ENCODE results near the gene PALLD.

PALLD gene

GRCh38 chr4:168648929-168649328, 152.1 kb downstream of the PALLD start:
- no peak overlapping the region for H3K4me2 ChIP-seq (ENCODE audit: insufficient read depth, low read length, poor library complexity, severe bottlenecking)
- H3K4ac ChIP-seq (ENCODE audit: low read length) = no peak overlapping the region
- no CpG with 5 or more reads among the region's 3 CpGs for WGBS, 2 donors (ENCODE audit: extremely low coverage in 2 of 2, insufficient read length in 2 of 2, insufficient replicate concordance in 1 of 2)
- no peaks in the 10 kb centered on the region for H3K9me3 ChIP-seq (replicated peaks in 1 of 2; ENCODE audit: control insufficient read depth in 2 of 2, insufficient read depth in 1 of 2, low read depth in 1 of 2, low read length in 2 of 2)
- no peak overlapping the region for H3K27ac ChIP-seq (replicated peaks; ENCODE audit: low read length)
- H2BK5ac ChIP-seq (ENCODE audit: low read length) = no peak overlapping the region
- H4K91ac ChIP-seq (ENCODE audit: low read depth, low read length, poor library complexity) = no peak overlapping the region
- H2AK5ac ChIP-seq (ENCODE audit: low read depth, low read length) = no peak overlapping the region
- H4K8ac ChIP-seq (ENCODE audit: low read depth, low read length) = no peak overlapping the region
- H3K23ac ChIP-seq (ENCODE audit: low read depth, low read length, poor library complexity) = no peak overlapping the region
- H3K18ac ChIP-seq (ENCODE audit: low read length) = no peak overlapping the region
- no peak overlapping the region for H2BK15ac ChIP-seq (ENCODE audit: low read length)
- no peak overlapping the region for H2AFZ ChIP-seq (ENCODE audit: low read length)
- no peak overlapping the region for H3K14ac ChIP-seq (ENCODE audit: low read length)
- H3K9ac ChIP-seq (ENCODE audit: low read depth, low read length, poor library complexity) = no peak overlapping the region
- H3K4me3 ChIP-seq (ENCODE audit: low read length in 2 of 2) = no peak overlapping the region
- H3K27me3 ChIP-seq (ENCODE audit: control insufficient read depth in 3 of 3, insufficient read depth in 3 of 3, low read depth in 1 of 3, low read length in 3 of 3) = no peaks in the 10 kb centered on the region
- peaks cover 2% of the 10 kb centered on the region for H3K79me1 ChIP-seq (ENCODE audit: low read depth, low read length)
- no peak for DNase-seq (ENCODE audit: low spot score)
- H3K4me1 ChIP-seq (ENCODE audit: control insufficient read depth in 2 of 2, insufficient read depth in 1 of 2, low read depth in 1 of 2, low read length in 2 of 2) = peaks cover 6 to 16% of the 10 kb centered on the region in 2 donors
- H2BK120ac ChIP-seq (ENCODE audit: low read depth, low read length) = no peak overlapping the region
- H3K36me3 ChIP-seq (replicated peaks in 1 of 2; ENCODE audit: control insufficient read depth in 2 of 2, insufficient read depth in 2 of 2, low read length in 2 of 2) = no peaks in the 10 kb centered on the region
- no peak overlapping the region for H2BK12ac ChIP-seq (ENCODE audit: low read length)

- H3K79me1 ChIP-seq (ENCODE audit: low read depth, low read length) = peaks cover 2% of the 10 kb centered on the region
- no peak overlapping the region for H2AFZ ChIP-seq (ENCODE audit: low read length)
- H3K14ac ChIP-seq (ENCODE audit: low read length) = no peak overlapping the region
- H4K8ac ChIP-seq (ENCODE audit: low read depth, low read length) = no peak overlapping the region
- no peak overlapping the region for H2BK15ac ChIP-seq (ENCODE audit: low read length)
- no peak overlapping the region for H3K27ac ChIP-seq (replicated peaks; ENCODE audit: low read length)
- no peak overlapping the region for H3K9ac ChIP-seq (ENCODE audit: low read depth, low read length, poor library complexity)
- DNase-seq (ENCODE audit: low spot score) = no peak
- no peaks in the 10 kb centered on the region for H3K9me3 ChIP-seq (replicated peaks in 1 of 2; ENCODE audit: control insufficient read depth in 2 of 2, insufficient read depth in 1 of 2, low read depth in 1 of 2, low read length in 2 of 2)
- H4K91ac ChIP-seq (ENCODE audit: low read depth, low read length, poor library complexity) = no peak overlapping the region
- no peak overlapping the region for H3K4ac ChIP-seq (ENCODE audit: low read length)
- no peak overlapping the region for H2BK5ac ChIP-seq (ENCODE audit: low read length)
- no peaks in the 10 kb centered on the region for H3K36me3 ChIP-seq (replicated peaks in 1 of 2; ENCODE audit: control insufficient read depth in 2 of 2, insufficient read depth in 2 of 2, low read length in 2 of 2)
- no CpG with 5 or more reads among the region's 2 CpGs for WGBS, 2 donors (ENCODE audit: extremely low coverage in 2 of 2, insufficient read length in 2 of 2, insufficient replicate concordance in 1 of 2)
- H3K18ac ChIP-seq (ENCODE audit: low read length) = no peak overlapping the region
- no peak overlapping the region for H2BK12ac ChIP-seq (ENCODE audit: low read length)
- no peak overlapping the region for H3K23ac ChIP-seq (ENCODE audit: low read depth, low read length, poor library complexity)
- no peaks in the 10 kb centered on the region for H3K27me3 ChIP-seq (ENCODE audit: control insufficient read depth in 3 of 3, insufficient read depth in 3 of 3, low read depth in 1 of 3, low read length in 3 of 3)
- H2AK5ac ChIP-seq (ENCODE audit: low read depth, low read length) = no peak overlapping the region
- H3K4me2 ChIP-seq (ENCODE audit: insufficient read depth, low read length, poor library complexity, severe bottlenecking) = no peak overlapping the region
- H3K4me1 ChIP-seq (ENCODE audit: control insufficient read depth in 2 of 2, insufficient read depth in 1 of 2, low read depth in 1 of 2, low read length in 2 of 2) = peaks cover 6 to 16% of the 10 kb centered on the region in 2 donors
- no peak overlapping the region for H2BK120ac ChIP-seq (ENCODE audit: low read depth, low read length)
- H3K4me3 ChIP-seq (ENCODE audit: low read length in 2 of 2) = no peak overlapping the region
Measured at GRCh38 chr4:168651374-168651773, 154.5 kb downstream of the PALLD start.

- Histone ChIP-seq H3K9me3 (replicated peaks in 1 of 2; ENCODE audit: control insufficient read depth in 2 of 2, insufficient read depth in 1 of 2, low read depth in 1 of 2, low read length in 2 of 2) (no peaks in the 10 kb centered on the region), H3K18ac (ENCODE audit: low read length) (peak overlapping the region; percentile 63), H2BK5ac (ENCODE audit: low read length) (no peak overlapping the region), H2BK12ac (ENCODE audit: low read length) (peak overlapping the region; percentile 70), H2BK15ac (ENCODE audit: low read length) (no peak overlapping the region), H3K27ac (replicated peaks; ENCODE audit: low read length) (no peak overlapping the region), H3K36me3 (replicated peaks in 1 of 2; ENCODE audit: control insufficient read depth in 2 of 2, insufficient read depth in 2 of 2, low read length in 2 of 2) (no peaks in the 10 kb centered on the region), H2AK5ac (ENCODE audit: low read depth, low read length) (no peak overlapping the region), H3K4me1 (ENCODE audit: control insufficient read depth in 2 of 2, insufficient read depth in 1 of 2, low read depth in 1 of 2, low read length in 2 of 2) (peaks cover 6 to 16% of the 10 kb centered on the region in 2 donors), H3K9ac (ENCODE audit: low read depth, low read length, poor library complexity) (no peak overlapping the region), H3K4me3 (ENCODE audit: low read length in 2 of 2) (no peak overlapping the region), H3K14ac (ENCODE audit: low read length) (no peak overlapping the region), H3K4me2 (ENCODE audit: insufficient read depth, low read length, poor library complexity, severe bottlenecking) (no peak overlapping the region), H2BK120ac (ENCODE audit: low read depth, low read length) (no peak overlapping the region), H3K4ac (ENCODE audit: low read length) (no peak overlapping the region), H3K23ac (ENCODE audit: low read depth, low read length, poor library complexity) (no peak overlapping the region), H3K79me1 (ENCODE audit: low read depth, low read length) (peaks cover 2% of the 10 kb centered on the region), H4K8ac (ENCODE audit: low read depth, low read length) (no peak overlapping the region), H4K91ac (ENCODE audit: low read depth, low read length, poor library complexity) (no peak overlapping the region), H2AFZ (ENCODE audit: low read length) (no peak overlapping the region), H3K27me3 (ENCODE audit: control insufficient read depth in 3 of 3, insufficient read depth in 3 of 3, low read depth in 1 of 3, low read length in 3 of 3) (no peaks in the 10 kb centered on the region)
- no peak for DNase-seq (ENCODE audit: low spot score)
- no CpG with 5 or more reads among the region's 4 CpGs for WGBS, 2 donors (ENCODE audit: extremely low coverage in 2 of 2, insufficient read length in 2 of 2, insufficient replicate concordance in 1 of 2)
Measured at GRCh38 chr4:168651864-168652263, 155.0 kb downstream of the PALLD start.

- Histone ChIP-seq H3K27me3 (ENCODE audit: control insufficient read depth in 3 of 3, insufficient read depth in 3 of 3, low read depth in 1 of 3, low read length in 3 of 3) (no peaks in the 10 kb centered on the region), H3K27ac (replicated peaks; ENCODE audit: low read length) (no peak overlapping the region), H3K4me3 (ENCODE audit: low read length in 2 of 2) (no peak overlapping the region), H2AK5ac (ENCODE audit: low read depth, low read length) (no peak overlapping the region), H3K9me3 (replicated peaks in 1 of 2; ENCODE audit: control insufficient read depth in 2 of 2, insufficient read depth in 1 of 2, low read depth in 1 of 2, low read length in 2 of 2) (no peaks in the 10 kb centered on the region), H2BK12ac (ENCODE audit: low read length) (no peak overlapping the region), H3K14ac (ENCODE audit: low read length) (no peak overlapping the region), H2BK120ac (ENCODE audit: low read depth, low read length) (no peak overlapping the region), H4K8ac (ENCODE audit: low read depth, low read length) (no peak overlapping the region), H2BK15ac (ENCODE audit: low read length) (no peak overlapping the region), H3K23ac (ENCODE audit: low read depth, low read length, poor library complexity) (no peak overlapping the region), H3K18ac (ENCODE audit: low read length) (no peak overlapping the region), H3K36me3 (replicated peaks in 1 of 2; ENCODE audit: control insufficient read depth in 2 of 2, insufficient read depth in 2 of 2, low read length in 2 of 2) (no peaks in the 10 kb centered on the region), H4K91ac (ENCODE audit: low read depth, low read length, poor library complexity) (no peak overlapping the region), H2AFZ (ENCODE audit: low read length) (no peak overlapping the region), H3K4me2 (ENCODE audit: insufficient read depth, low read length, poor library complexity, severe bottlenecking) (no peak overlapping the region), H3K9ac (ENCODE audit: low read depth, low read length, poor library complexity) (no peak overlapping the region), H3K4ac (ENCODE audit: low read length) (no peak overlapping the region), H3K4me1 (ENCODE audit: control insufficient read depth in 2 of 2, insufficient read depth in 1 of 2, low read depth in 1 of 2, low read length in 2 of 2) (peaks cover 5 to 16% of the 10 kb centered on the region in 2 donors), H3K79me1 (ENCODE audit: low read depth, low read length) (peaks cover 2% of the 10 kb centered on the region), H2BK5ac (ENCODE audit: low read length) (no peak overlapping the region)
- DNase-seq (ENCODE audit: low spot score) = no peak
- no CpG with 5 or more reads among the region's 2 CpGs for WGBS, 2 donors (ENCODE audit: extremely low coverage in 2 of 2, insufficient read length in 2 of 2, insufficient replicate concordance in 1 of 2)
Measured at GRCh38 chr4:168652755-168653154, 155.9 kb downstream of the PALLD start.

All from neuronal stem cell (in vitro differentiated cells).